OCI-LY1 (cell line): Measurements from ENCODE around the gene NOC3L.

Experiments used
- H2AFZ ChIP-seq: fragments of 200-600 bp; sonication (generic), shearing (Covaris generic); 2 replicates; pipeline ENCODE4 v1.6.0; 2014; ENCODE audit warnings: antibody characterized with exemption, mild to moderate bottlenecking, low read length
- H3F3A ChIP-seq: fragments of 200-600 bp; sonication (generic), shearing (Covaris generic); 2 replicates; pipeline ENCODE4 v1.6.0; 2014; ENCODE audit warnings: mild to moderate bottlenecking, antibody characterized with exemption, low read length, moderate library complexity; ENCODE audit not compliant: insufficient read depth
- H3K27ac ChIP-seq: fragments of 200-600 bp; sonication (generic); 2 replicates; pipeline ENCODE4 v1.5.1; 2014; ENCODE audit warnings: low read length, mixed run types, mild to moderate bottlenecking, low read depth; ENCODE audit not compliant: poor library complexity, severe bottlenecking
- H3K27me3 ChIP-seq: fragments of 200-600 bp; sonication (generic); 2 replicates; pipeline ENCODE4 v1.6.0; 2014; ENCODE audit warnings: antibody characterized with exemption, mild to moderate bottlenecking, low read length, moderate library complexity; ENCODE audit not compliant: insufficient read depth
- H3K36me3 ChIP-seq: fragments of 200-600 bp; sonication (generic); 2 replicates; pipeline ENCODE4 v1.6.1; 2014; ENCODE audit warnings: mild to moderate bottlenecking, antibody characterized with exemption, low read length, moderate library complexity, mixed read lengths; ENCODE audit not compliant: insufficient read depth
- H3K4me1 ChIP-seq: fragments of 200-600 bp; sonication (generic); 2 replicates; pipeline ENCODE4 v1.5.1; 2014; ENCODE audit warnings: mild to moderate bottlenecking, low read length, moderate library complexity; ENCODE audit not compliant: insufficient read depth, severe bottlenecking
- H3K4me2 ChIP-seq: fragments of 200-600 bp; sonication (generic), shearing (Covaris generic); 2 replicates; pipeline ENCODE4 v1.6.1; 2014; ENCODE audit warnings: low read length
- H3K4me3 ChIP-seq: fragments of 200-600 bp; sonication (generic); 2 replicates; pipeline ENCODE4 v1.5.1; 2014; ENCODE audit warnings: low read length, low read depth, mild to moderate bottlenecking, mixed read lengths; ENCODE audit not compliant: poor library complexity, severe bottlenecking
- H3K79me2 ChIP-seq: fragments of 200-600 bp; shearing (Covaris generic); 2 replicates; pipeline ENCODE4 v1.6.1; 2016; ENCODE audit warnings: mixed run types, low read length, mixed read lengths; ENCODE audit not compliant: insufficient read depth
- H3K9ac ChIP-seq: fragments of 200-600 bp; sonication (generic), shearing (Covaris generic); 2 replicates; pipeline ENCODE4 v1.6.1; 2014; ENCODE audit warnings: mild to moderate bottlenecking, low read length, mixed read lengths
- H3K9me2 ChIP-seq: fragments of 200-600 bp; sonication (generic), shearing (Covaris generic); 2 replicates; pipeline ENCODE4 v1.6.1; 2014; ENCODE audit warnings: low read depth, mild to moderate bottlenecking, low read length, mixed read lengths
- H3K9me3 ChIP-seq: fragments of 200-600 bp; shearing (Covaris generic); 2 replicates; pipeline ENCODE4 v1.6.1; 2014; ENCODE audit warnings: low read length, mixed read lengths
- H4K20me1 ChIP-seq: fragments of 200-600 bp; sonication (generic), shearing (Covaris generic); 2 replicates; pipeline ENCODE4 v1.6.0; 2016; ENCODE audit warnings: mild to moderate bottlenecking, low read length; ENCODE audit not compliant: insufficient read depth
- CTCF ChIP-seq: fragments of 200-600 bp; sonication (generic), shearing (Covaris generic); IDR thresholded peaks from 2 replicates; pipeline ENCODE4 v1.5.1; 2017; ENCODE audit warnings: mild to moderate bottlenecking, antibody characterized with exemption, low read length, moderate library complexity, mixed read lengths
- EZH2 ChIP-seq: fragments of 200-600 bp; sonication (generic), shearing (Covaris generic); IDR thresholded peaks from 2 replicates; pipeline ENCODE4 v1.8.0; 2017; ENCODE audit warnings: borderline replicate concordance, mixed run types, mild to moderate bottlenecking, antibody characterized with exemption, low read length, moderate library complexity, mixed read lengths

Gene NOC3L

GRCh38 chr10:94307046-94307615 is 55.6 kb downstream of the NOC3L start:
- Histone ChIP-seq H4K20me1 (no peaks in the 10 kb centered on the region), H3K36me3 (no peaks in the 10 kb centered on the region), H3K9me2 (no peaks in the 10 kb centered on the region), H3K27me3 (no peaks in the 10 kb centered on the region), H3K79me2 (no peaks in the 10 kb centered on the region), H3F3A (no peaks in the 10 kb centered on the region), H3K4me3 (no peak overlapping the region), H3K4me2 (no peak overlapping the region), H3K27ac (no peak overlapping the region), H3K9ac (no peak overlapping the region), H2AFZ (no peak overlapping the region), H3K4me1 (no peaks in the 10 kb centered on the region), H3K9me3 (no peaks in the 10 kb centered on the region)
- TF ChIP-seq EZH2 (no peak), CTCF (no peak)

GRCh38 chr10:94303929-94304328 is 58.8 kb downstream of the NOC3L start:
- no peaks in the 10 kb centered on the region for H3F3A ChIP-seq
- H3K4me2 ChIP-seq = no peak overlapping the region
- no peak for TF ChIP-seq EZH2
- no peak for TF ChIP-seq CTCF

DNA sequence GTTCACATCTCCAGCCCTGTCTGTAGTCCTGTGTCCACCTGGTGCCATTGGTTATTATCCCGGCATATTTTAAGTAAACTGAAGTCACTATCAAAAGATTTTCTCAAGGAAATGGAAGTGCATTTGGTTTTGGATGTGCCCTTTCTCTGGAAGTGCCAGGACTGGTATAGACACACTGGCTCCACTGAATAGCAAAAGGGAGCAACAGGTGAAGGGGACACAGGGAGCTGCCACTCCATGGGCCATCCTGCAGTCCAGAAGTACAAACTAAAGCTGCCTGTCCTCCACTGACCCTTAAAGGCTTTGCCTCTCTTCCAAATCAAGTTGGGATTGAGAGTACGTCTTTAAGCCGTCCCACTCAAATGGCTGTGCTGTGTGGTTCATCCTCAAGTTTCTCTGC is 62.7 kb downstream of the NOC3L start:
- Histone ChIP-seq H3K27ac (no peak overlapping the region), H3K9me2 (no peaks in the 10 kb centered on the region), H3K9ac (no peak overlapping the region), H3K4me1 (no peaks in the 10 kb centered on the region), H3K36me3 (no peaks in the 10 kb centered on the region), H3K79me2 (no peaks in the 10 kb centered on the region), H3K4me3 (no peak overlapping the region), H3F3A (no peaks in the 10 kb centered on the region), H3K27me3 (no peaks in the 10 kb centered on the region), H4K20me1 (no peaks in the 10 kb centered on the region), H2AFZ (no peak overlapping the region), H3K4me2 (no peak overlapping the region), H3K9me3 (no peaks in the 10 kb centered on the region)
- TF ChIP-seq EZH2 (no peak), CTCF (no peak)

More at GRCh38 chr10:94303929-94304328, 58.8 kb downstream of the NOC3L start:
- H3K27me3 ChIP-seq = no peaks in the 10 kb centered on the region
- no peak overlapping the region for H3K27ac ChIP-seq
- H4K20me1 ChIP-seq = no peaks in the 10 kb centered on the region
- H3K79me2 ChIP-seq = no peaks in the 10 kb centered on the region
- no peak overlapping the region for H3K4me3 ChIP-seq
- H3K9ac ChIP-seq = no peak overlapping the region
- H3K9me2 ChIP-seq = no peaks in the 10 kb centered on the region
- no peaks in the 10 kb centered on the region for H3K9me3 ChIP-seq
- no peak overlapping the region for H2AFZ ChIP-seq
- no peaks in the 10 kb centered on the region for H3K36me3 ChIP-seq
- no peaks in the 10 kb centered on the region for H3K4me1 ChIP-seq
